ENCODE results near the gene JAK2.

Gene JAK2

DNA sequence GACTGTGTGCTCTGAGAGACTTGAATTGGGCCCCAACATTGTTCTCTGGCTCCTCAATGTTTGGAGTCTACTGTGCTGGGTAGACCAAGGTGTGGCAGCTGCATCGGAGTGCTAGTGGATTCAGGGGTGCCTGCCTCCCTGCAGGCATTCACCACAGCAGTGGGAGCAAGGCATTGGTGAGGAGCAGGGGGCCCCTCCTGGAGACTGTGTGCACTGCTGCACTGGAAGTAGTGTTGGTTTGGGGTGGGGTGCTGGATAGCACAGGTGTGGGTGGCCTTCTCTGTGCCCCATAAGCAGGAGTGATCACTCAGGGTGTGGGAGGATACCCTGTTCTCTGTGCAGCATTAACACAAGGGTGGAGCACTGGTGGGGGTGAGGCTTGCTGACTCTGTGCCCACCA lies 161.2 kb downstream of the JAK2 start:
- DNase-seq (ENCODE audit: low read depth): no peak
